Ovary (tissue), 3 donors: ENCODE results near the gene OR5B21.

Source experiments
- POLR2A ChIP-seq: fragments of 450-650 bp; IDR thresholded peaks from one replicate; pipeline ENCODE4 v1.6.1; 2017; ENCODE audit warnings: antibody characterized with exemption, mild to moderate bottlenecking, moderate library complexity
- TF ChIP-seq, protein P1 (sequence below), 3 donors: fragments of 450-650 bp in 2 of 3; fragments of 200-600 bp in 1 of 3; IDR thresholded peaks; one replicate each; pipeline versions ENCODE4 v1.5.1 to v1.8.0; 2016 to 2022; ENCODE audit warnings: antibody characterized with exemption in 3 of 3, mild to moderate bottlenecking in 1 of 3
- donor health status: DM: no; HTN: no; CAD: no.

DNA sequence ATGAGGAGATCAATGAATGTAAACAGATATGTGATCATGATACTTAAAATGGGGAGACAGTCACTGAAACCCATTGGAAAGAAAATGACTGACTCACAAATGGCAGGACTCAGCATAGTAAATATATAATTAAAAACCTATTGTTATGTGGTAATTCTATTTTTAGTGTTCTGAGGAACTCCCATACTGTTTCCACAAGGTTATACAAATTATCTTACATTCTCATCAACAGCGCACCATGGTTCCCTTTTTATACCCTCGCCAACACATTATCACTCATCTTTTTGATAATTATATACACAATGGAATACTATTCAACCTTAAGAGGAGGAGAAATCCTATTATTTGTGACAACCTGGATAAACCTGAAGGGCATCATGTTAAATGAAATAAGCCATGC lies 17.1 kb downstream of the OR5B21 start:
- TF ChIP-seq, protein P1, sequence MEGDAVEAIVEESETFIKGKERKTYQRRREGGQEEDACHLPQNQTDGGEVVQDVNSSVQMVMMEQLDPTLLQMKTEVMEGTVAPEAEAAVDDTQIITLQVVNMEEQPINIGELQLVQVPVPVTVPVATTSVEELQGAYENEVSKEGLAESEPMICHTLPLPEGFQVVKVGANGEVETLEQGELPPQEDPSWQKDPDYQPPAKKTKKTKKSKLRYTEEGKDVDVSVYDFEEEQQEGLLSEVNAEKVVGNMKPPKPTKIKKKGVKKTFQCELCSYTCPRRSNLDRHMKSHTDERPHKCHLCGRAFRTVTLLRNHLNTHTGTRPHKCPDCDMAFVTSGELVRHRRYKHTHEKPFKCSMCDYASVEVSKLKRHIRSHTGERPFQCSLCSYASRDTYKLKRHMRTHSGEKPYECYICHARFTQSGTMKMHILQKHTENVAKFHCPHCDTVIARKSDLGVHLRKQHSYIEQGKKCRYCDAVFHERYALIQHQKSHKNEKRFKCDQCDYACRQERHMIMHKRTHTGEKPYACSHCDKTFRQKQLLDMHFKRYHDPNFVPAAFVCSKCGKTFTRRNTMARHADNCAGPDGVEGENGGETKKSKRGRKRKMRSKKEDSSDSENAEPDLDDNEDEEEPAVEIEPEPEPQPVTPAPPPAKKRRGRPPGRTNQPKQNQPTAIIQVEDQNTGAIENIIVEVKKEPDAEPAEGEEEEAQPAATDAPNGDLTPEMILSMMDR (IDR thresholded peaks at IDR 0.05): no peak
- TF ChIP-seq POLR2A: no peak
